Measurements from ENCODE around the gene CAMSAP3.
A peak's percentile ranks its signal among the peaks of the same experiment; 100 is the strongest.

CAMSAP3 gene

DNA sequence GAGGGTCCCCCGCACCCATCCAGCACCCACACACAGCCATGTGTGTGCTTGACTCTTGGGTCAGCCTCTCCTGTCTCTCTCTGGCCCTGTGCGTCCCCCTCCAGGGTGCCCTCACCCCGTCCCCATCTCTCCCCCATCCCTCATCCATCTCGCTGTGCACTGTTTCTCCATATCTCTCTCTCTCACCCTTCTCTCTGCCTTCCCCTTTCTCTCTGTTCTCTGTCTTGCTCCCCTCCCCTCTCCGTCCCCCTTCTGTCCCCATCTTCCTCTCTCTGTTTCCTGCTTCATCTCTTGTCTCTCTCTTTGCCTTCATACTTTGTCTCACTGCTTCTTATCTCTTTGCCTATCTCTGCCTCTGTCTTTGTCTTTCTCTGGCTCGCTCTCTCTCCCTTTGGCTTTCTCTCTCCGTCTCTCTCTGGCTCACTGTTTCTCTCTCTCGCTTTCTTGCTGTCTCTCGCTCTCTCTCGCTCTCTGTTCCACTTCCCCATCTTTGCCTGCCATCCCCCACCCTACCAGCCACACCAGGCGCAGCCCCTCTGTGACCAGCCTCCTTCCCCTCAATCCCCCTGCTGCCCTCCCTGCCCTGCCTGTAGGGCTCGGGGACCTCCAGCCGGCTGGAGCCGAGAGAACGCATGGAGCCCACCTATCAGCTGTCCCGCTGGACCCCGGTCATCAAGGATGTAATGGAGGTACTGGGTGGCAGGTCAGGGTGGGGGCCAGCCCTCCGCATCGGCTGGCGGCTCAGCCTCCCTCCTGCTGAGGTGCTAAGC, 50.2 kb downstream of the CAMSAP3 start:
- DNase-seq (ENCODE audit: low read depth in 2 of 2) = no peak

DNA sequence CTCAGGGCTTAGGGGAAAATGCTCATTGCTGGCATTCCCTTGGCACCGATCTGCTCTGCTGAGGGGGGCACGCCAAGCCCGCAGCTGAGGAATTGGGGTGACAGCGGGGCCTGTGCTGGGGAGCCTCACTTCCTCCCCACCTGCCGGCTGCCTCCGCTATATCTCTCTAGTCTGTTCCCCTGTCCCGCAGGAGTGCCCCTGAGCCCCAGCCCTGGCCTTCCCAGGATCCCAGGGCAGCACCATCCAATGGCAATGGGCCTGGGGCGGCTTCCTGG, 50.7 kb downstream of the CAMSAP3 start:
- DNase-seq (ENCODE audit: low read depth in 2 of 2) = no peak

DNA sequence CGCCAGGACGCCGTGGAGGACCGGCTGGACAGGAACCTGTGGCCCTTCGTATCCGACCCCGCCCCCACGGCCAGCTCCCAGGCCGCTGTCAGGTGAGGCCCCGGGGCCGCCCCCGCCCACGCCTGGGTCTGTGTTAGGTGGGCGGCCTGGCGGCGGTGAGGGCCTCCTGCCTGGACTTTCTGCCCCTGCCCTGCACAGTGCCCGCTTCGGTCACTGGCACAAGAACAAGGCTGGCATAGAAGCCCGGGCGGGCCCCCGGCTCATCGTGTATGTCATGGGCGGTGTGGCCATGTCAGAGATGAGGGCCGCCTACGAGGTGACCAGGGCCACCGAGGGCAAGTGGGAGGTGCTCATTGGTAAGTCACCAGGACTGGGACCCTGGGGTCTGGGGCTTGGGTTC, 51.5 kb downstream of the CAMSAP3 start:
- no peak for DNase-seq (ENCODE audit: low read depth in 2 of 2)

DNA sequence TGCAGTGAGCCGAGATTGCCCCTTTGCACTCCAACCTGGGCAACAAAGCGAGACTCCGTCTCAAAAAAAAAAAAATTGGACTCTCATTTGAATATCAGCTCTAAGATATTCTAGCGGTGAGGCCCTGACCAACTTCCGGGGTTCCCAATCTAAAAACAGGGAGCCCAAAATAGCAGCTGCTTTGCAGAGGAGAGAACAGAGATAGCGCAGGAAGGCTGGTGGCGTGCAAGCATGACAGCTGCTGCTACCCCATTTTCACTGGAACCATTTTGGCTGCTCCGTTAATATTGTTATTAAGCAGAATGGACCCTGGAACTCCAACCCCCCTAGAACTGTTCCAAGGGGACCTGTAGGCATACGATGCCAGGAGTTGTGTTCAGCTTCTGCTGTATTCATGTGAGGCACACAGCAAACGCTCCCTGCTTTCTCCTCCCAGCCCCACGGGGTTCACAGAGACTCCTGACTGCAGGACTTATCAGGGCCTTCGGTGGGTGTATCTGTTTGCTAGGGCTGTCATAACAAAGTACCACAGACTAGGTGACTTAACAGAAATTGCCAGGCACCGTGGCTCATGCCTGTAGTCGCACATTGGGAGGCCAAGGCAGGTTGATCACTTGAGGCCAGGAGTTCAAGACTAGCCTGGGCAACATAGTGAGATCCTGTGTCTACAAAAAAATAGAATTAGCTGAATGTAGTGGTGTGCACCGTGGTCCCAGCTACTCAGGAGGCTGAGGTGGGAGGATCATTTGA, 52.8 kb downstream of the CAMSAP3 start:
- DNase-seq (ENCODE audit: low read depth in 2 of 2) = no peak

DNA sequence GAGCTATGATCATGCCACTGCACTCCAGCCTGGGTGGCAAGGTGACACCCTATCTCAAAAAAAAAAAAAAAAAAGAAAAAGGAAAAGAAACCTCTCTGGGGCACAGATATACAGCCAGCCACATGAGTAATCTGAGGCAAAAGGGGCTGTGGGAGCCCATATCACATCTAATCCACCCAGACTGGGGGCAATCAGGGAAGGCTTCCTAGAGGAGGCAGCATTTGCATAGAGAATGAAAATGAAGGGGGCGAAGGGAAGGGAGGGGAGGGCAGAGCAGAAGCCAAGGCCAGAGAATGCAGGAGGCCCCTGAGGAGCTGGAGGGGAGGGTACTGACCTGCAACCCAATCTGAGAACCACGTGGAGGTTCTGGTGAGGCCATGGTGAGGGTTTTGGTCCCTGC, 54.5 kb downstream of the CAMSAP3 start:
- DNase-seq (ENCODE audit: low read depth in 2 of 2) = no peak

DNA sequence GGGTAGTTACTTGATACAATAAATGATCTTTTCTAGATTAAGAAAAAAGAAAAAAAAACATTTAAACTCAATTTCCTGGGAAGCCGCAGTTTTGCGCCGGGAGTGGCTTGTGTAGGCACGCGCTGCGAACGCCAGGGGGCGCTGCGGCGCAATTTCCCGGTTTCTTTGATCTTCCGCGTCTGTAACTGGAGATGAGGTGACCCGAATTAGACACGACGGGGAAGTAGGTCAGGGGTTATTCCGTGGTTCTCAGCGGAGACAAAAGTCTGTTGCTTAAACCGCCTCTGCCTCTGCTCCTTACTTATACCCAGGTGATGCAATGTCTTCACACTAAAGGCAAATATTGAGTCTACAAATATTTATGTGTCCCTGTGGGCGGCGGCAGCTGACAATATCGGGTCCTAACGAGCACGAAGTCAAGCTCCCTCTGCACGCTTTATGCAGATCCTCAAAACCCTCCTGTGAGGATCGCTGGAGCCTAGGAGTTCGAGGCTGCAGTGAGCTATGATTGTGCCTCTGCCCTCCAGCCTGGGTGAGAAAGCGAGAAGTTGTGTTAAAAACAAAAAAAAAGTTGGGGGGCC, 56.5 kb downstream of the CAMSAP3 start:
- peak; percentile 83 to 86 for DNase-seq (ENCODE audit: low read depth in 2 of 2)

DNA sequence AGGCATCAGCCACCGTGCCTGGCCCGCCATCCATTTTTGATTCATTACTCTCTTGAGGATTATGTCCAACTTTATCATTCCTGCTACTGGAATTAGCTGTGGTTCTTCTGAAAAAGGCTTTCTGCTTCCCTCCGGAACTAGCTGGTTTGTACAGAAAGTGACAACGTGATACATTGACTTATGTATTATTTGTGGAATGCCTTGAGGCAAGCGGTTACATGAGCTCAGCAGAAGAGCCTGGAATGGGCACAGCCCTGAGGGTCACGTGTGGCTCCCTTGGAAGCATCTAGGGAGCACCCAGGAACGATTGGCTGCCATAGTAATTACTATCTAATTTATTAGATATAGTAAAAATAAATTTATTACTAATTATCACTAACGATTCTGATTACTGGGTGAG, 58.7 kb downstream of the CAMSAP3 start:
- DNase-seq (ENCODE audit: low read depth in 2 of 2) = no peak

DNA sequence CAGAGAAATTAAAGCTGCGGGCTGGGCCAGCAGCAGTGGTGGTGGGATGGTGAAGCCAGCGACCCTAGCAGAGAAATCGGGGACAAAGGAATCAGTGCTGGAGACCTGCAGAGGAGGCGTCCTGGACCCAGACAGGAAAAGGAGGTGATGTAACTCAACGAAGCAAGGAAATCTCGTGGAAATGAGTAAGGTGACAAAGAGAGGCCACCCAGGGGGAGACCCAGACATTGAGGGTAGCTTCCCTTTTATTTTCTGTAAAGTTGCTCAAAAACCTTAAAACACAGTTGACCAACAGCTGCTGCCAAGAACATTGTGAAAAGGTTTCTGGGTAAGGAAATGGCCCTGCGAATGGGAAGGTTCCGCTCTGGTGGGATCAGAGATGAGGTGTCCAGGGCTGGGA, 59.9 kb downstream of the CAMSAP3 start:
- no peak for DNase-seq (ENCODE audit: low read depth in 2 of 2)

DNA sequence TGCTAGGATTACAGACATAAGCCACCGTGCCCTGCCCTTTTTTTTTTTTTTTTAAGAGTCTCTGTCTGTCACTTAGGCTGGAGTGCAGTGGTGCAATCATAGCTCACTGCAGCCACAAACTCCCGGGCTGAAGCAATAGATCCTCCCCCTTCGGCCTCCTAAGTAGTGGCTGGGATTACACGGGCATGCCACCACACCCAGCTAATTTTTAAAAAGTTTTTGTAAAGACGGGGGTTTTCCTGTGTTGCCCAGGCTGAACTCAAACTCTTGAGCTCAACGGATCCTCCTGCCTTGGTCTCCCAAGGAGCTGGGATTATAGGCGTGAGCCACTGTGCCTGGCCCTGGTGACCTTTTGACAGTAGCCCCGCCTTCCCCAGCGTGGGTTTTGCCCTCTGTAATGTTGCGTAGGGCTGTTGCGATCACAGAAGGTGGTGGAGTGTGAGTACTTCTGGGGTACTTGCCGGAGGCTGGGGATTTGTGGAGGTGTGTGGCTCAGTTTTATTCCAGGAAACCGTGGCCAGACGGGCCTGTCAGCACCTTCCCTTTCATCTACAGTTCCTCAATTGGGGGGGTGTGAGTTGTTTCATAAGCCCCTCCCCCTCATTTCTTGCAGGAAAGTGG, 61.6 kb downstream of the CAMSAP3 start:
- no peak for DNase-seq (ENCODE audit: low read depth in 2 of 2)

DNA sequence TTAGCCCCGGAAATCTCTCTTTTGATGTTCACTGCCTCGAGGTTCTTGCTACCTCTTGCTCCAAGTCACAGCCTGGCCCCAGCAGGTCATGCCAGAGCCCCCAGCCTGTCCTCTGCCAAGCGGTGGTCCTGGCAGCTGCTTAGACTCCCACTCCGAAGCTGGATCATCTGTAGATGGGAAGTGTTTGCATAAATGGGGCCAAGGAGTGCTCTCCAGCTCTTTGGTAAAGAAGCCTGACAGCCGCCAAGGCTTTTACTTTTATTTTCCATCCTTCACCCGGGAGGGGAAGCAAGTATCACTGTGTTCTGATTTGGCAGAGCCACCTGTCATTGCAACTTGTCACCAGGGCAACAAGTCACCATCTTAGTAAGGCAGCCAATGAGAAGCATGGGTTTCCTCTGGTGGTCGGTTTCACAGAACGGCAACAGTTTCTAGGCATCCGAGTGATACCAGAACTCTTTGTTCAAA, 62.6 kb downstream of the CAMSAP3 start:
- DNase-seq (ENCODE audit: low read depth in 2 of 2) = no peak

DNA sequence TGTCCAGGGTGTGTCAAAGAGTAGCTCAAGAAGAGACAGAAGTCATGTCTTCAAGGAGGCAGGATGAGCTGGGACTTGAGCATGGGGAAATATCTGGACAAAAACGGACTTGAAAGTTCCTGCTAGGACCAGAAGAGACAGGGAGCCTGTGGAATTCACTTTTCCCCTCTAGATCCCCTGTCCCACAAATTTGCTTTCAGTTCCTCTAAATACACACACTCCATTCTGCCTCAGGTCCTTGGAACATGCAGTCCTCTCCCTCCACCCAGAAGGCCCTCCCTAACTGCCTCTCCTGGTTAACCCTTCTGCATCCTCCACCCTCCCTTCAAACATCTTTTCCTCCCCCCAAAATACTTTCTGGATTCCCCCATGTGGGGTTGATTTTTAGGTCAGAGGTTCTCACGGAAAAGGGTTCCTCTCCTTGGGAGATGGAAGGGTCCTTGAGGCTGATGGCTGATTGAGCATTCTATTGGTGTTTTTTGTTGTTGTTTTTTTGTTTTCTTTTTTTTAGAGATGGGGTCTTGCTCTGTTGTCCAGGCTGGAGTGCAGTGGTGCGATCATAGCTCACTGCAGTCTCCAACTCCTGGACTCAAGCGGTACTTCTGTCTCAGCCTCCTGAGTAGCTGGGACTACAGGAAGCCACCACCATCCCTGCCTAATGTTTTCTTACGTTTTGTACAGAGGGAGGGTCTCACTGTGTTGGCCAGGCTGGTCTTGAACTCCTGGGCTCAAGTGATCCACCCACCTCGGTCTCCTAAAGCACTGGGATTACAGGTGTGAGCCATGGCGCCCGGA, 66.3 kb downstream of the CAMSAP3 start:
- DNase-seq (ENCODE audit: low read depth in 2 of 2) = no peak

DNA sequence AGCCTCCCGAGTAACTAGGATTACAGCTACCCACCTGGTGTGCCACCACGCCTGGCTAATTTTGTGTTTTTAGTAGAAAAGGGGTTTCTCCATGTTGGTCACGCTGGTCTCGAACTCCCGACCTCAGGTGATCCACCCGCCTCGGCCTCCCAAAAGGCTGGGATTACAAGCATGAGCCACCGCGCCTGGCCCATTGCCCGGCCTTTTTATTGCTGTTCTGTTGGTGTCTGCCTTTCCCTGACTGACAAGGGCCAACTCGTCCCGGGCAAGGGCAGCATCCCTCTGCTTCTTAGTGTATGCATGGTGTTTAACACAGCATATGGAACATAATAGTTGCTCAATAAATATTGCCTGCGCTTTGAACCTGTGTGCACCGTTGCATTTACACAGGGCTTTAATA, 67.0 kb downstream of the CAMSAP3 start:
- DNase-seq (ENCODE audit: low read depth in 2 of 2) = no peak

DNA sequence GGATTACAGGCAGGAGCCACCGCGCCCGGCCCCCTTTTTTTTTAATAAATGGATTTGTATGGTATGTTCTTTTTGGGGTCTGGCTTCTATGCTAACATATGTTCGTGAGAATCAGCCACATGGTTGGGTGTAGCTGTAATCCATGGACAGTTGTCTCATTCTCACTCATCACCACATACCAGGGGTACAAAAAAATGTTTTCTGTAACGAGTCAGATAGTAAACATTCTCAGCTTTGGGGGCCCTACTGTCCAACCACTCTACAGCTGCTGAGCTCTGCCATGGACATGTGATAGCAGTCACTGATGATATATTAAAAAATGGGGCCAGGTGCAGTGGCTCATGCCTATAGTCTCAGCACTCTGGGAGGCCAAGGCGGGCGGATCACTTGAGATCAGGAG, 68.0 kb downstream of the CAMSAP3 start:
- no peak for DNase-seq (ENCODE audit: low read depth in 2 of 2)

DNA sequence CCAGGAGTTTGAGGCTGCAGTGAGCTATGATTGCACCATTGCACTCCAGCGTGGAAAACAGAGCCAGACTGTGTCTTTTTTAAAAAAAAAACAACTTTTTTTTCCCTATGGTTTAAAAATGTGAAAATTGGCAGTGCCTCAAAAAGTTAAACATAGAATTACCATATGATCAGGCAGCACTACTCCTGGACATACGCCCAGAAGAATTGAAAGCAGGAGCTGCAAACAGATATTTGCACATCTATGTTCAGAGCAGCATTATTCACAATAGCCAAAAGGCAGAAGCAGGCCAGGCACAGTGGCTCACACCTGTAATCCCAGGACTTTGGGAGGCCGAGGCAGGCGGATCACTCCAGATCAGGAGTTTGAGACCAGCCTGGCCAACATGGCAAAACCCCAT, 69.4 kb downstream of the CAMSAP3 start:
- DNase-seq (ENCODE audit: low read depth in 2 of 2) = no peak
